HT-29 (cell line): ENCODE data around the gene BRME1. TPM values are rescaled to one million over a fixed set of nuclear protein-coding genes. Genes with fewer than 3 reads are reported as not detected.

Experiments used
- DNase-seq: peaks from one replicate; pipeline ENCODE4 v3.0.0-alpha.2; 2015; ENCODE audit warnings: low spot score
- total RNA-seq: library from RNA; depleted of rRNA; stranded (reverse); fragments of >200 nt; shearing (Covaris generic); gene quantifications from 2 replicates; pipeline ENCODE4 v1.2.3, GENCODE V29; 2014

The BRME1 gene
- total RNA-seq, 1 experiment from 2014 or later = 2.2 TPM

DNA sequence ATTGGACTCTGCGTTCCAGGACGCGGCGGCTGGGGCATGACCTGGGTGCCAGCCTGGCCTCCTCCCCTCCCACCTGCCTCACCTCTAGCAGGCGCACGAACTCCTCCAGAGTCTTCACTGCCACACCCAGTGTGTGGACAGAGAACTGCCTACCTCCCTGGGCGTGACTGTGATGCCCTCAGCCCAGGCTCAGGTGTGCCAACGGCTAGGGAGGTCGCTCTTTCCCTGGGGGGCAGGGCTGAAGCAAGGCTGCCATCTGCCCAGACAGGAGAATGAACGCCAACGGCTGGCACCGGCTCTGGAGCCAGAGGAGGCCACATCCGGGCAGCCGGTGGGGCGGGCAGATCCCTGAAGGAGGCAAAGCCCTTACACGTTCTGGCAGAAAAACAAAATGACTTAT is 17.6 kb downstream of the BRME1 start:
- no peak for DNase-seq

DNA sequence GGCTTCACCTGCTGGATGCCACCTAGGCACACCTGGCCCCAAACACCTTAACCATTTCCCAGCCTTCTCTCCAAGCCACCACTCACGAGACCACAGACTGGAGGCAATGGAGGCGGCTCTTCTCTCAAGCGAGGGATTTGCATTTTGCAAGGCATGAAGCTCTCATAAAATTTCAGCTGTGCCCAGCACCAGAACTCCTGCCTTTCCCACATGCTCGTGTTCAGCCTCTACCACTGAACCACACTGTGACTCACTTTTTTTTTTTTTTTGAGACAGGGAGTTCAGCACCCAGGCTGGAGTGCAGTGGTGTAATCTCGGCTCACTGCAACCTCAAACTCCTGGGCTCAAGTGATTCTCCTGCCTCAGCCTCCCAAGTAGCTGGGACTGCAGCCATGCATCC is 18.4 kb downstream of the BRME1 start:
- no peak for DNase-seq

DNA sequence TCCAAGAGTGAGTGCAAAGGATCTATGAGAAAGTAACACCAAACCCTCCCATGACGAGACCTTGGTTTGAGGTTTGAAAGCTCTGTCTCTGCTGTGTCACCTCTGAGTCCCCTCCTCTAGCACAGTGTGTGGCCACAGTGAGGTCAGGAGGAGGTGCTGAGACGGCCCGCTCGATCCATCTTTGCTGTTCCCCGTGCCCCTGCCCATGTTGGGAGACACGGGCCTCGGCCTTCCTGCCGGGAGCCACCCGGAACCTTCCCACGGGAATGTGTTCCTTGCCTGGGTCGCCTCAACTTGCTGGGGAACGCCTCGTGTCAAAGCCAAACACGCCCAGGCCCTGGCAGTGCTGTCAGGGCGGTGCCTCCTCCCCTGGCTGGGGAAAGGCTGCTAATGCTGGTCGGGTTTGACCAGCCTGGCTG is 18.9 kb downstream of the BRME1 start:
- DNase-seq = no peak

DNA sequence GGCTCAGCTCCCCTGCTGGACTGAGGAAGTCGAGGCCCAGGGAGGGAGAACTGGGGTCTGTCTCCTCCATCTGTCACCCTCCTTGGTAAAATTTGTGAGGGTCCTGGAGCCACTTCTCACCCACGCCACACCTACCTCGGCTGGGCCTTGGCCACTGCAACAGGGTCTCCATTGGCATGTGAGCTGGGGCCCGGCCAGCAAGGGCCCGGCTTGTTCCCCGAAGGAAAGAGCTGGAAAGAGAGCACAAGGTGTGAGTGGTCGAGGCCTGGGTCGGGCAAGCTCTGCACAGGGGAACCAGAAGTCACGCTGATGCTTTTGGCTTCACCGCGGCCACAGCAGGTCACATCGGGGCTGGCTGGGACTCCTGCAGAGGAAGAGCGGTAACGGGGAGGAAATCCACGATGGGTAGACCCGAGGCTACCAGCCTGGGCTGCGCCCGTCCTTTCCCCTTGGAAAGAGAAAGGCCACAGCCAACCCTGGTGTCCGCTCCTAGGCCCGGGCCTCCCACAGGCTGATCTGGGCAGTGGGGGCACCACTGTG is 20.0 kb downstream of the BRME1 start:
- no peak for DNase-seq

DNA sequence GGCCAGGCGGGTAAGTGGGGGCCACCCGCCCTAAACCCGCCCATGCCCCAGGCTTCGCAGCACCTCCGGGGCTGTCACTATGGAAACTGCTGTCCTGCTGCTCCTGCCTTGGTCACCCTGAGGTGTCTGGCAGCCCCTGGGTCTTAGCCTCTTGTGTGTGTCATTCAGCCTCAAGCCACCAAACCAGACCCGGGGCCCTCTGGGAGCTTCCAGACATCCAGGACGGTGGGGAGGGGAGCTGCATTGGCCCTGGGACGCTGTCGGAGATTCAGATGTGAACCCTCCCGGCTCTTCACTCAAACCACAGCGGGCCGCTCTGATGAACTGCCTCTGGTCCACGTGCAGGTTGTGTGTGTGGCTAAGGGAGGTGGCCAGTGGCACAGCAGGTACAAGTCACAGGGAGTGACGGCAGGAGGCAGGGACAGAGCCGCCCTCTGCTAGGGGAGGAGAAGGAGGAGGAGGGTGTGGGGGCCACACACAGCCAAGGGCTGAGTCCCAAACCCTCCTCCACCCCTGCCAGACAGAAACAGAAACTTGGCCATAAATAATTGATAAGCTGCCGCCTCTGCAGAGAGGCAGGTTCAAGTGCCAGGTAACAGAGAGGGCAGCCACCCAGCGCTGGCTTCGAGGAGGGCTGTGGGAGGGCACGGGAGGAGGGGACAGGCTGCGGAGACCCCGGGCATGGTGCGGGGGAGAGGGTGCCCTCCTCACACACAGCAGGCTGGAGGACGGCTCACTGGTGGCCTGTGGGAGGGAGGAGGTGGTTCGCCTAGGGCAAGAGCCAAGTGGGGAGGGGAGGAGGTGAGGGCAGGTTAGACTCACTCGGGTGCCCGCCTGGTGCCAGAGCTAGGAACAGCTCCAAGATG is 21.0 kb downstream of the BRME1 start:
- no peak for DNase-seq

DNA sequence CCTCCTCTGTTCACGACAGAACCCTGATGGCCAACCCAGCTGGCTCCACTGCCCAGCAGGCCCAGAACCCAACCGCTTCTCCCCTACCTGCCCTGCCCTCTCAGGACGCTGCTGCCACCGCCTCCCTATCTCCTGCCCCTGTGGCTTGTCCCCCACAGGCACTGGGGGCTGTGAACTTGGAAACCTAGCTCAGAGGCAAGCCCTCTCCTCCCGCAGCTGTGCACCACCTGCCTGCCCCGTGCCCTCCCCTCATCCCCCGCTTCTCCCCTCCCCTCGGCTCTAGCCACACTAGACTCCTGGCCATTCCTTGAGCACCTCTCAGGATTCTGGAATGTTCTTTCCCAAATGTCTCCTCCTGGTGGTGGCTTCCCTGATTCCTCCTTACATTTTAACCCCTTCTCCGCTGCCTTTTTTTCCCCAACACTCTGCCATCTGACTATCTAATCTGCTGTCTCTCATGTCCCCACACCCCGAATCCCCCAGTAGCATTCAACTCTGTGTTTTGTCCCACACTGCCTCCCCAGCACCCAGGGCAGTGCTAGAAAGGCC is 22.3 kb downstream of the BRME1 start:
- no peak for DNase-seq

DNA sequence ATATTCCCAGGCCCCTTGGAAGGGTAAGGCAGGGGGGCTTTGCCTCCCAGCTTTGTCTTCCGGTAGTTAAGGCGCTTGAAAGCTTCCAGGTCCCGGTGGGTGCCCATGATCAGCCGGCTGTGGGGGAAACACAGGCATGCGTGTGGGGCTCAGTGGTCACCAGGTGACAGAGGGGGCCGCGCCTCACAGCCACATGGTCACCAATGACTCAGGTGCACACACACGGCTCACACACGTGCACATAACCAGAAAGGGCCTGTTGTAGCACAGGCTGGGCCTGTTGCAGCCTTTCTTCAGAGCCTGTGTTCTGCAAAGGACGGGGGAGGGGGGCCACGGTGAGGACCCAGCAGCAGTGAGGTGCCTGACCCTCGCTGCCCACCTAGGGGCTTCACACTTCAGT is 23.1 kb downstream of the BRME1 start:
- DNase-seq = no peak

DNA sequence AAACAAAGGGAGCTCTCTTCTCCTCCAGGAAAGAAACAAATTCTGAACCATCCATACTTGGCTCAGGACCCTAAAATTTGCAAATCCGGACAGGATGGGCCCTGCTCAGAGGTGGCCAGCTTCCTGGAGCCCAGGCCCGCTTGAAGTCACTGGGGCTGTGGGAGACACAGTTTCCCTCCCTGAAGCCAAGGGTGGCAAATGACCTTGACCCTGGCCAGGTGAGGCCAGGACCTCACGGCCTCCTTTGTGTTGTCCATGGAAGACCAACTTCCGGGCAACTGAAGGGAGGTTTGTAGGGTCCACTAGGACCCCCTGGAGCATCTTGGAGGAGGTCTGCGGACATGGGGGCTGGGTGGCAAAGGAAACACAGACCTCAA is 23.5 kb downstream of the BRME1 start:
- DNase-seq = no peak

DNA sequence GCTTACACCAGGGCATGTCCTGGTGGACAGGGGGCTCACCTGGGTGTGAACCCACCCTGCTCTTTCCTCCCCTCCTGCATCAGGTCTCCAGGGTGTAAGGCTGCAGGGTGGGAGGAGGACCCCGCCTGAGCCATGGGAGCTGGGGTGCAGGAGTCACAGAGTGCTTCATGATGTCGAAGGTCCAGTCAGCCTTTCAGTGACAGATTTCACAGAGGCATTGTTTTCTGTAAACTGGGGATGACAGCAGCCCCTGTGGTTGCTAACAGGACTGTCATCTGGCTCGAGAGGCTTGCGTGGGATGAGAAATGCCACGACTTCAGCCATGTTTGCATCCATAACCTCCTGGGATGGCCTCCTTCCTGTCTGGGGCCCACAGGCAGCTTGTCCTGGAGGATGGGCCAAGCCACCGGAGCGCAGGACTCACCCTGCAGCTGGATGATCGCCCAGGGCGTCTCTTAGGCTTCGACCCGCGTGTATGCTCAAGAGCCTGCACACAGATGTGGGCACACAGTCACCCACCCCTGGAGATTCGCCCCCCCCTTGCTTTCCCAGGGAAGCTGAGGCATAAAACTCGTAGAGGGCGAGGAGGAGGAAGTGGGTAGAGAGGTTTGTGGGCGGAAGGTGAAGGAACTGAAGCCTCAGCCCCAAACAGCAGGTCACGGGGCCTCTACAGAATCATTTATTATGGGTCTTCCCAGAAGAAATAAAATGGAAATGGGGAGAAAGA is 24.1 kb downstream of the BRME1 start:
- DNase-seq = no peak

DNA sequence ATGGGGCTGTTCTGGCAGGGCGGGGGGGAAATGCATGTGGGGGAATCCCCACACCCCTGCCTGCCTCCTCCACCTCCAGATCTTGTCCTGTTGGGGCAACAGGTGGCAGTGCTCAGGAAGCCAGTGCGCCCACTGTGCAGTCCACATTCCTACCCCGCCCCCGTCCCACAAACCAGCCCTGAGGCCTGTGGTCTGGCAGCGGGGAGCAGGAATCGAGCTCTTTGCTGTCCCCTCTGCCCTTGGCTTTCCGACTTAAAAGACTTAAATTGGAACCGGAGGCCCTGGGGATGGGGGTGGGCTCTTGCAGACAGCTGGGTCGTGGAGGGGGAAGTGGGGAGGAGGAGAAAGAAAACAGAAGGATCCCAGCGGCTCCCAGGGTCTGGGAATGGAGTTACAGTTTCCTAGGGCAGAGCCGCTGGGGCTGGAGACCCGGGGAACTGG is 24.6 kb downstream of the BRME1 start:
- no peak for DNase-seq

DNA sequence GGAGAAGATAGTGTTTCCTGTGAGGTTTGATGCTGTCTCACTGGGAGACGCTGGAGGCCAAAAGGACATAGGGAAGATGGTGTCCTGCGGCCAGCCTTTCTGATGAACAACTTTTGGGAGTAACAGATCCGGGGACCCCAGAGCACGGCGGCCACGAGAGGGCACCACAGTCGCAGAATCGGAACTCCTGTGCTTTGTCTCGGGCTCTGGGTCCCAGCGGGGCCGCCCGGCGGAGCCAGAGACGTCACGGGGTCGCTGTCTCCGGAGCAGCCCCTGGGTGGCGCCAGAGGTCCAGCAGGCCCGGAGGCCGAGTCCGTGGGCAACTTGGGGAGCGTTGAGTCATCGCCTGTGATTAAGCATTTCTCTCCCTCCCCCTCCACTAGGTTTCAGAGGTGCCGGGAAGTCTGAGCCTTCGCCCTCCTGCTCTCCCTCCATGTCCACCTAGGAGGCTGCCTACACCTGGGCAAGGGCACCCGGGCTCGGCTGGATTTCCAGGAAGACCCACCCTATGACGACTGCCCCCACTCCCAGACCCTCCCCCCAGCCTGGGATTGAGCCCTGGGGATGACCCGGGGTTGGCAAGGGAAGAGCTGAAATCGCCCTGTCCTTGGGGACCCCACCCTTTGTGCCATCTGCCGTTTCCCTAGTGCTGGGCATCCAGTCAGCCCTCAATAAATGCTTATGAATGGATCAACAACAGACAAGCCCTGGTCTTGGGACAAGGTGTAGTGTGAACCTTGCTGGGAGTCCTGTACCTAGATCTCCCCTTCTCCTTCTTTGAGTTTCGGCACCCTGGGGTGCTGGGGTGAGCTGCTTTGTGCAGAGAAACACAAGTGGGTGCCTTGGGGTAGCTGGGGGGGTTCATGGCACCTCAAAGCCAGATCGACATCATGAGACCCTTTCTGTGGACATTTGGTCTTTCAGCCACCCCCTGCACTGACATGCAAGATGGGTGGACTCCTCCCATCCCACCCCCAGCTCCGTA is 25.6 kb downstream of the BRME1 start:
- peak; percentile 91 for DNase-seq

DNA sequence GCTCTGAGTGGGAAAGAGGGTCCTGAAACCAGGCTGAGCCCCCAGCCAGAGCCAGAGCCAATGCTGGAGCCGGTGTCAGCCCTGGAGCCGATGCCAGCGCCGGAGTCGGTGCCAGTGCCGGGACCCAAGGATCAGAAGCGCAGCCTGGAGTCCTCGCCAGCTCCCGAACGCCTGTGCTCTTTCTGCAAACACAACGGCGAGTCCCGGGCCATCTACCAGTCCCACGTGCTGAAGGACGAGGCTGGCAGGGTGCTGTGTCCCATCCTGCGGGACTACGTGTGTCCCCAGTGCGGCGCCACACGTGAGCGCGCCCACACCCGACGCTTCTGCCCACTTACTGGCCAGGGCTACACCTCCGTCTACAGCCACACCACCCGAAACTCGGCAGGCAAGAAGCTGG is 28.6 kb downstream of the BRME1 start:
- DNase-seq = no peak

DNA sequence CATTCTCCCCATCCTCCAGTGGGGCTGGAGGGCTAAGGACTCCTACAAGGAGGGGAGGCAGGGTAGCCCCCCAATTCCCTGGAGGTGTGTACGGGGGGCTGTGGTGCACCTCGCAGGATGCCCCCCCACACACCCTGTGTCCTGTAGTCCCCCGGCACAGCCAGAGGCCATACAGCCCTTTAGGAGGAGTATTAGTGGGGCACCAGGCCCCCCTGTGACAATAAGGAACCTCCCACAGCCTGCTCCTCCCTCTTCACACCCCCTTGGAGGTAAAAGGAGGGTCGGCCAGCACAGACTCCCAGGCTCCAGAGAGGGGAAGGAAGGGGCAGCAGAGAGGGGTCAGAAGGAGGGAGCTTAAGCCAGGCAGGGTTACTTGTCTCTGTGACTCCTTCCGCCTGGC is 29.1 kb downstream of the BRME1 start, which contains the start of gene NANOS3:
Gene NANOS3, plus strand, starts transcription at position 301 of the 400 bp plus-strand sequence. CDS start 115 bp downstream, outside the sequence.
- DNase-seq = no peak

DNA sequence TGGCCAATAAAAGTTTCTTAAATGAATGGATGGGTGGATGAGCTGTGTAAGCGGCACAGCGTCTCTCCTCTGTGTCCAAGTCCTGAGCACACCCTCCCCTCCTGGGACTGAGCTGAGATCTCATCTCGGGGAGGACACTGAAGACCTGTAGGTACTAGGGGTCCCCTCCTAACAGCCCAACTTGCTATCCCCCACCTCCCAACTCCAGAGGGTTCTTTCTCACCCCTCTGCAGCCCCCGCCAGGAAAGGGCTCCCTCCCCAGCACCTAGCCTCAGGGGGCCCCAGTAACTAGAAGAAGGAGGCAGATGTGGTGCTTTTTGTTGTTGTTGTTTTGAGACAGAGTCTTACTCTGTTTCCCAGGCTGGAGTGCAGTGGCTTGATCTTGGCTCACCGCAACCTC is 30.1 kb downstream of the BRME1 start:
- DNase-seq = no peak

DNA sequence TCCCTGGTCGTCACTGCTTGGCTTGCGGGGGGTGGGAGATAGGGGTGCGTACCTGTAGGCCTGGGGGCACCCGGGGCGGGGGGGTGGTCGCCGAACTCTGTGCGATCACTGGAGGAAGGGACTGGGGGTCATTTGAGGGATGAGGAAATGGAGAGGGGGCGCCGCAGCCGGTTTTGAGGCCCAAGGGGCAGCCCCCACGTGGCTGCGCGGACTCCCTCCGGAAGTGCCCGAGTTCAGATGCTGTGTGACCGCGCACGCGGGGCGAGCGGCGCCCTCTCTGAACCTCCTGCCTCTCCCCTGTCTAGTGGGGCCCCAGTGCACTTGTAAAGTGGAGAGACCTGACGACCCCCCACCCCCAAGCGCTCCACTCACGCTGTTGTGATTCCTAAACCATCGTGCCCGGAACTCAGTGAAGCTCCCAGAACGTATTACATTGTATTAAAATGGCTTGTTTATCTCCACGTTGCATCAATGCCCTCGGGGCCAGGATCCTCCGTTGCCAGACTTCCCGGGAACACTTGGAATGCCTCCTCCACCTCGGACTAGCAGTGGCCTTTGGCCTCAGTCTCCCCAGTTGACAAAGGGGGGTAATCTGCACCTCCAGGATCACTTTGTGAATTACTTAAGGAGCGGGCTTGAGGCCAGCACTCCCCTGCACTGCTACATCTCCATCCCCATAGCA is 31.9 kb downstream of the BRME1 start:
- DNase-seq = no peak

DNA sequence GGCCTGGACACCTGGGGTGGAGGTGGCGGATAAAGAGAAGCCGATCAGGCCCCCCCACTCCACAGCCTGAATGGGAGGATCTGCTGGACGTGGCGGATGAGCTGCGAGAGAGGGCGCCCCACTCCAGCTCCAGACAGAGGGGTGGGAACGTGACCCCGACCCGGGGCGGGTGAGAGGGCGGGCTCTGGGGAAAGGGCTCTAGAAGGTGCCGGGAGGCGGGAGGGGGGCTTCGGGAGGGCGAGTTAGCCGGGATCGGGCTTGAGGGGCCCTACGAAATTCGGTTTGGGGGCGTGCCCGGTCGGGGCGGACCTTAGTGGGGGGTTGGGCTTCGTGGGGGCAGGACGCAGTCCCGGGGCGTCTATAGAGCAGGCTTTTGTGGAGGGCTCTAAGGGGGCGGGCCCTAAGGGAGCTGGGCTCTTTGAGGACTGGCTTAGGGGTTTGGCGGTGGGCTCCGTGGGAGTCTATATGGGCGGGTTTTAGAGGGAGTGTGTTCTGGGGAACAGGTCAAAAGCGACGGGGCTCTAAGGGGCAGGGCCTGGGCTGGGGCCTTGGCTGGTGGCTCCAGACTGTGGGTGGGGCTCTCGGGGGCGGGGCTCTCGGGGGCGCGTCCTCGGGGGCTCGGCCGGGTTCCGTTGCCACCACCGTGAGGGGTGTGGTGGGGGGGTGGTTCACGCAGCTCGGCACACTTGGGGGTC is 33.1 kb downstream of the BRME1 start:
- DNase-seq = no peak

DNA sequence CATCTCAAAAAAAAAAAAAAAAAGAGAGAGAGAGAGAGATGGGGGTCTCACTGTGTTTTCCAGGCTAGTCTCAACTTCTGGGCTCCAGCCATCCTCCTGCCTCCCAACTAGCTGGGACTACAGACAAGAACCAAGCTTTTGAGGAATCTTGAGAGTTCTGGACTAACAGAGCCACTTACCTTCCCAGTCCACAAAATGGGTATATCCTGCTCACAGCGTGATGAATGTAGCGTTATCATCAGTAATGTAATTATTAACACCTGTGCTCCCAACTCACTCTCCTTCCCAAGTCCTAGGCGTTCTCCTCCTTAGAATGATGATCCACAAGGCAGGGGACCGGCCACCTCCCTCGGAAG is 33.6 kb downstream of the BRME1 start:
- DNase-seq = no peak

DNA sequence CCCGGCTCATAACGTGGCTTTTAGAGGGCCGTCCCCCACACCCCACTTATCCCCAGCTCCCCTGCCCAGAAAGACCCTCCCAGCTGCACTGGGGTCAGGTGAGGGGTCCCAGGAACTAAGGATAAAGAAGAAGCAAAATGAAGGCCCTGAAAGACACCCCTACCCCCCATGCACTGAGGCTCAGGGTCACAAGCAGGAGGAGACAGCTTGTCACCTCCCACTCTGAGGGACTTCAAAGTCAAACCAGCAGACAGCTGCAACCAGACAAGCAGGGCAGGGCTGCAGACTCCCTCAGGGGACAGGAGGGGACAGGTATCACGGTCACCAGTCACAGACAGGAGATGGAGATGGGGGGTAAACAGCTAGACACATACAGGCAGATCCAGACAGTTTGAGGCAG is 35.0 kb downstream of the BRME1 start:
- no peak for DNase-seq

DNA sequence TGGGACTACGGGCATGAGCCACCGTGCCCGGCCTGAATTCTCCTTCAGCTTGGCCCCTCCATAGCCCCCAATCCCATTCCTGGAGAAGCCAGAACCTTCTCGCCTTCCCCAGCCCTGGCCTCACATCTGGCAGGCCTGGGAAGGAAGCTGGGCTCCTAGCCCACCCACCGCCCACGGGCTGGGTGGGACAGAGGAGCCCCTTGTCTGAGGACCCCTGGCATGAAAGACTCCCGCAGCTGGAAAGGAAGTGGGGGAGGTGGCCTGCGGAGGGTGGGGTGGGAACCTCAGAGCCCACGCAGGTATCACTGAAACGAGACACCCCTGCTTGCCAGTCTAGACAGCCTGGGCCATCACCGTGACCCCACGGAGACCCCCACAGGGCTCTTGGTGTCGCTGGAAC is 36.6 kb downstream of the BRME1 start:
- DNase-seq = no peak

DNA sequence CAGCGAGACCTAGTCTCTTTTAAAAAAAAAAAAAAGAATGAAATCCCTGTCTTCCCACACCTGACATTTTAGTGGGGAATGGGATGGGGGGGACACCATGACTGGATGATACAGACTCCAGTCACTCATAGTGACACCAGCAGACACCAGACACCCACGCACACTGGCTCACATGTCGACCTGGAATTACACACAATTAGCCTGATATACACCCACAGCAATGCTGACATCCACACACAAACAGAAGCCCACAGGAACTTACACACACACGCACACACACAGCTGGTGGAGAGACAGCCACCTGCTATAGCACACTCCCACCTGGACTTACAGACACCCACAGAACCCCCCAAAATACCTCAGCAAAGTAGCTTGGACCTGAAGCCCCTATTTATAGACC is 37.3 kb downstream of the BRME1 start:
- no peak for DNase-seq
